Neural crest cell (in vitro differentiated cells): ENCODE data around the gene SNRPA. TPM values are rescaled to one million over a fixed set of nuclear protein-coding genes. Genes with fewer than 3 reads are reported as not detected.
A peak's percentile ranks its signal among the peaks of the same experiment; 100 is the strongest.
"Not testable (repeated sequence)": the region's sequence is repeated elsewhere in the genome, so short reads cannot be mapped to it uniquely, and the experiment has no call there.

Source experiments
- DNase-seq: peaks from one replicate; pipeline ENCODE4 v3.0.0; 2021; ENCODE audit warnings: low read depth, mixed read lengths, low spot score
- H3K27ac Mint-ChIP-seq: one replicate; pipeline ENCODE4 v1.8.0; 2021; ENCODE audit warnings: mild to moderate bottlenecking, mixed read lengths; ENCODE audit not compliant: unreplicated experiment
- H3K27me3 Mint-ChIP-seq: 2 replicates; pipeline ENCODE4 v1.8.0; 2021; ENCODE audit warnings: low read depth, mild to moderate bottlenecking, mixed read lengths
- H3K36me3 Mint-ChIP-seq: 2 replicates; pipeline ENCODE4 v1.8.0; 2021; ENCODE audit warnings: low read depth, mild to moderate bottlenecking, mixed read lengths
- H3K4me1 Mint-ChIP-seq: 2 replicates; pipeline ENCODE4 v1.8.0; 2021; ENCODE audit warnings: mixed read lengths
- H3K4me3 Mint-ChIP-seq: one replicate; pipeline ENCODE4 v1.8.0; 2021; ENCODE audit warnings: mild to moderate bottlenecking, mixed read lengths
- H3K9me3 Mint-ChIP-seq: 2 replicates; pipeline ENCODE4 v1.8.0; 2021; ENCODE audit warnings: mixed read lengths
- CTCF ChIP-seq: fragments of 200-600 bp; sonication (generic); conservative IDR thresholded peaks from 2 replicates; pipeline ENCODE4 v1.5.0; 2021; ENCODE audit warnings: antibody characterized with exemption, mild to moderate bottlenecking
- total RNA-seq: library from RNA; stranded (reverse); gene quantifications from 2 replicates; pipeline ENCODE4 v1.2.1, GENCODE V29; 2021

The SNRPA gene
- total RNA-seq, 1 donor from 2014 or later = 214 TPM

GRCh38 chr19:40723661-40724254 lies 27.2 kb upstream of the SNRPA start:
- H3K27ac Mint-ChIP-seq = no peak overlapping the region
- no peaks in the 10 kb centered on the region for H3K27me3 Mint-ChIP-seq
- peak overlapping the region; percentile 19 for H3K4me3 Mint-ChIP-seq
- no peak for DNase-seq
- peaks cover 29% of the 10 kb centered on the region for H3K4me1 Mint-ChIP-seq
- no peaks in the 10 kb centered on the region for H3K9me3 Mint-ChIP-seq
- TF ChIP-seq CTCF = no peak
- H3K36me3 Mint-ChIP-seq = peaks cover 5% of the 10 kb centered on the region

GRCh38 chr19:40724315-40724714 lies 26.7 kb upstream of the SNRPA start:
- TF ChIP-seq CTCF = no peak
- no peak overlapping the region for H3K27ac Mint-ChIP-seq

GRCh38 chr19:40724855-40725254 lies 26.1 kb upstream of the SNRPA start:
- Mint-ChIP-seq H3K27ac (peak overlapping the region; percentile 35), H3K9me3 (no peaks in the 10 kb centered on the region), H3K36me3 (peaks cover 5% of the 10 kb centered on the region), H3K27me3 (no peaks in the 10 kb centered on the region), H3K4me3 (no peak overlapping the region), H3K4me1 (peaks cover 19% of the 10 kb centered on the region)
- DNase-seq = no peak
- no peak for TF ChIP-seq CTCF

More at GRCh38 chr19:40724315-40724714, 26.7 kb upstream of the SNRPA start:
- H3K4me1 Mint-ChIP-seq = peaks cover 25% of the 10 kb centered on the region
- no peaks in the 10 kb centered on the region for H3K9me3 Mint-ChIP-seq
- peaks cover 5% of the 10 kb centered on the region for H3K36me3 Mint-ChIP-seq
- DNase-seq = no peak
- H3K4me3 Mint-ChIP-seq = no peak overlapping the region
- H3K27me3 Mint-ChIP-seq = no peaks in the 10 kb centered on the region

- peaks cover 5% of the 10 kb centered on the region for H3K36me3 Mint-ChIP-seq
- H3K27ac Mint-ChIP-seq = no peak overlapping the region
- H3K4me1 Mint-ChIP-seq = peaks cover 7% of the 10 kb centered on the region
- no peaks in the 10 kb centered on the region for H3K27me3 Mint-ChIP-seq
- peak overlapping the region; percentile 19 for H3K4me3 Mint-ChIP-seq
- H3K9me3 Mint-ChIP-seq = no peaks in the 10 kb centered on the region
- no peak for TF ChIP-seq CTCF
- DNase-seq = no peak
Observed at GRCh38 chr19:40726279-40726678, 24.7 kb upstream of the SNRPA start.

GRCh38 chr19:40730065-40730464 lies 20.9 kb upstream of the SNRPA start:
- not testable (repeated sequence) for H3K27me3 Mint-ChIP-seq, H3K27ac Mint-ChIP-seq, H3K9me3 Mint-ChIP-seq, DNase-seq, H3K4me1 Mint-ChIP-seq, H3K36me3 Mint-ChIP-seq, H3K4me3 Mint-ChIP-seq

GRCh38 chr19:40732304-40732703 lies 18.7 kb upstream of the SNRPA start:
- DNase-seq, H3K9me3 Mint-ChIP-seq, H3K27ac Mint-ChIP-seq, H3K4me1 Mint-ChIP-seq, H3K4me3 Mint-ChIP-seq, H3K27me3 Mint-ChIP-seq: not testable (repeated sequence)
- H3K36me3 Mint-ChIP-seq = peaks cover 11% of the 10 kb centered on the region
